ENCODE data around the gene CKAP2L. TPM values are rescaled to one million over a fixed set of nuclear protein-coding genes. Genes with fewer than 3 reads are reported as not detected.

CKAP2L gene
- total and polyA plus RNA-seq, 9 donors: 5.5 to 17.9 (median 9.6) TPM

DNA sequence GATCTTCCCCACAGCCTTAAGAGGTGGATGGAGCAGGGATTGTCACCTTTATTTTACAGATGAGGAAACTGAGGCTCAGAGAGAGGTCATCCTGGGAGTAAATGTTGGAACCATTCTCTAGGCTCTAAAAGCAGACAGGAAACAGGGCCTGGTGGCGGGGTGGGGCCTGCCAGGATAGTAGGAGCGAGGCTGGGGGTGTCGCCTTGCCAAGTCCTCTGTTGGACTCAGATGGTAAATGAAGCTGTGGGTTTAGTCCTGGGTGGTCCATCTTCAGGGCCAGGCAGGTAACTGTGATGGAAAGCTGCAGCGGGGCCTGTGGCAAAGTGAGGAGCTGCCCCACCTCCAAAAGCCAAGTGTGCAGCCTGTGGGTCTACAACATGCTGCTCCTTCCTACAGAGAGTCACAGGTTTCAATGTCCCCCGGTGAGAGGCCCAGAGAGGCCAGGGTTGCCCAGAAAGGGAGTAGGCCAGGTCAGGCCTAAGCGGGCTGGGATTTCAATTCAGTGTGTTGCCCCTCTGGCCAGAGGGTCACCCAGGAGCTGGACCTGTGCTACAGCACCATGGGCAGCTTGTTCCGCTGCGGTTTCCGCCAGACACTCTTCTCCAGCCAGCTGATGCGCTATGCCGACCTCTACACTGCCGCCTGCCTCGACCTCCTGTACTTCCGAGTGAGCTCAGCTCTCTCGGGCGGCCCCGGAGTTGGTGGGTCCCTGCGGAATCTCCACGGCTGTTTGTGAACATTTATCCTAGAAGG, 37.0 kb downstream of the CKAP2L start:
- Histone ChIP-seq H3K27me3 (ENCODE audit: control insufficient read depth, insufficient read depth, low read length) (no peaks in the 10 kb centered on the region), H3K9me3 (replicated peaks; ENCODE audit: control insufficient read depth, low read depth, low read length) (no peaks in the 10 kb centered on the region), H3K27ac (ENCODE audit: low read length) (no peak overlapping the region), H3K36me3 (ENCODE audit: control insufficient read depth, insufficient read depth, low read length) (no peaks in the 10 kb centered on the region), H3K4me1 (ENCODE audit: control insufficient read depth, insufficient read depth, low read length) (peaks cover 7% of the 10 kb centered on the region), H3K4me3 (ENCODE audit: low read length) (no peak overlapping the region)
- WGBS (ENCODE audit: insufficient coverage): 82% methylated on average over 19 of the region's 19 CpGs
- DNase-seq: no peak

DNA sequence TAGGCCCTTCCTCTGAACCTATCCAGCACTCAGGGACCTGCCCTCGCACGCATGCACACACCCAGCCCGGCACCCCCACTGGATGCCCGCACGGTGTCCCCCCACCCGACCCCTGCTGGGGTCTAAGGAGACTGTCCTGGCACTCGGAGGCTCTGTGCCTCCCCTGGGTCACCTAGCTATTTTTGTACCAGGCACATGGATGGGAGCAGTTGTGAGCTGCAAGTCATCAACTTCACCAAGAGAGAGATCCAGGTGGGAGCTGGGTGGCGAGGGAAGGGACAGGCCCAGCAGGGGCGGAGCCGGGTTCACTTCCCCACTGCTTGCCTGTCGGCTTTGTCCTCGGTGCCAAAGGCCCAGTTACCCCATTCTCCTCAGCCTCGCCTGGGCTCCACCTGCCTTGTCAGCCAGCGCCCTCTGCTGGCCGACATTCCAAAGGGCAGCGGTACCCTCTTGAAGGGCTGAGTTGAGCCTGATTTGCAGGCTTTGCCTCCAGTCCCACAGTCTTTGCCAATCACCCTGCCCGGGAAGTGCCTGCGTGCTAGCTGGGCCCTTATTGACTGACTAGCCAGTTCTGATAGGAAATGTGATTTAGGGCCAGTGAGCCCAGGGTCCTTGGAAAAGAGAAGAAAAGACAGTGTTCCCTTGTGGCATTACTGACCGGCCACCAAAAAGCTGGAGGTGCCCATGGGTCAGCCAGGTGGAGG, 37.8 kb downstream of the CKAP2L start:
- H3K36me3 ChIP-seq (ENCODE audit: control insufficient read depth, insufficient read depth, low read length): no peaks in the 10 kb centered on the region
- 24% methylated on average over 19 of the region's 19 CpGs for WGBS (ENCODE audit: insufficient coverage)
- H3K4me1 ChIP-seq (ENCODE audit: control insufficient read depth, insufficient read depth, low read length): peaks cover 7% of the 10 kb centered on the region
- H3K27me3 ChIP-seq (ENCODE audit: control insufficient read depth, insufficient read depth, low read length): no peaks in the 10 kb centered on the region
- DNase-seq: peak; percentile 88
- H3K9me3 ChIP-seq (replicated peaks; ENCODE audit: control insufficient read depth, low read depth, low read length): no peaks in the 10 kb centered on the region
- H3K27ac ChIP-seq (ENCODE audit: low read length): no peak overlapping the region
- H3K4me3 ChIP-seq (ENCODE audit: low read length): no peak overlapping the region

DNA sequence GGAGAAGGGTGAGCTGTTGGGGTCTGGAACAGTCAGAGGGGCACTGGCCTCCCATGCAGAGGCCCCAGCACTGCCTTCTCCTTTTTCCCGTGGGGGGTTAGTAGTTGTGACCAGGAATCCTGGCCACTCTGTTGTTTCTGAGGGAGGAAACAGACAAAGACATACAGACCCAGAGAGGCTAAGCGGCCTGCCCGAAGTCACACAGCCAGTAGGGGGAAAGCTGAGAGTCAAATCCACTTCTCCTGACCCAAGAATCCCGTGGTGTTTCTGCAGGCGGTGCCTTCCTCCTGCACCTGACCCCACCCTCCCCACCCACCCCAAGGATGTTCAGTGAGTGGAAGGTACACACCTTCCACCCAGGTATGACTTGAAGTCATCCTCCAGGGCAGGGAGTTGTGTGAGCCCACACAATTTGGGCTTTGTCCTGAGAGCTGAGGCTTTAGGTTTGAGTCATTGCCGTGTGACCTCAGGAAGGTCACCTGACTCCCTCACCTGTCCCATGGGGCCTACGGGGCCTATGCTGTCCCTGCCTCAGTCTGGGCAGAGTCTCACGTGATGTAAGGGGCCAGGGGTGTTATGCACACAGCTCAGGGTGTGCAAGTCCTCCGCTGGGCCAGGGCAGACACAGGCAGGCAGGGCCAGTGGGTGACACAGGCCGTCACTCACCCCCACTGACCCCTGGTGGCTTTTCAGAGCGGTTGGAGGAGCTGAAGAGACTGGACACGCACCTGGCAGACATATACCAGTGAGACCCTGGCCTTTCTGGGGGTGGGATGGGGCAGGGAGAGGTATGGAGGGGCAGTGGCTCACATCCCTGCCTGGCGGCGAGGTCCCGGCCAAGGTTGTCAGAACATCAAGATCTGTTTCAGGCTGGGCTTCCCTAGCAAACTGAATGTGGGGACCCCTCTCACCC, 38.6 kb downstream of the CKAP2L start:
- H3K4me3 ChIP-seq (ENCODE audit: low read length): no peak overlapping the region
- WGBS (ENCODE audit: insufficient coverage): 79% methylated on average over 6 of the region's 15 CpGs
- H3K9me3 ChIP-seq (replicated peaks; ENCODE audit: control insufficient read depth, low read depth, low read length): no peaks in the 10 kb centered on the region
- peaks cover 7% of the 10 kb centered on the region for H3K4me1 ChIP-seq (ENCODE audit: control insufficient read depth, insufficient read depth, low read length)
- no peak for DNase-seq
- no peaks in the 10 kb centered on the region for H3K27me3 ChIP-seq (ENCODE audit: control insufficient read depth, insufficient read depth, low read length)
- no peaks in the 10 kb centered on the region for H3K36me3 ChIP-seq (ENCODE audit: control insufficient read depth, insufficient read depth, low read length)
- no peak overlapping the region for H3K27ac ChIP-seq (ENCODE audit: low read length)

DNA sequence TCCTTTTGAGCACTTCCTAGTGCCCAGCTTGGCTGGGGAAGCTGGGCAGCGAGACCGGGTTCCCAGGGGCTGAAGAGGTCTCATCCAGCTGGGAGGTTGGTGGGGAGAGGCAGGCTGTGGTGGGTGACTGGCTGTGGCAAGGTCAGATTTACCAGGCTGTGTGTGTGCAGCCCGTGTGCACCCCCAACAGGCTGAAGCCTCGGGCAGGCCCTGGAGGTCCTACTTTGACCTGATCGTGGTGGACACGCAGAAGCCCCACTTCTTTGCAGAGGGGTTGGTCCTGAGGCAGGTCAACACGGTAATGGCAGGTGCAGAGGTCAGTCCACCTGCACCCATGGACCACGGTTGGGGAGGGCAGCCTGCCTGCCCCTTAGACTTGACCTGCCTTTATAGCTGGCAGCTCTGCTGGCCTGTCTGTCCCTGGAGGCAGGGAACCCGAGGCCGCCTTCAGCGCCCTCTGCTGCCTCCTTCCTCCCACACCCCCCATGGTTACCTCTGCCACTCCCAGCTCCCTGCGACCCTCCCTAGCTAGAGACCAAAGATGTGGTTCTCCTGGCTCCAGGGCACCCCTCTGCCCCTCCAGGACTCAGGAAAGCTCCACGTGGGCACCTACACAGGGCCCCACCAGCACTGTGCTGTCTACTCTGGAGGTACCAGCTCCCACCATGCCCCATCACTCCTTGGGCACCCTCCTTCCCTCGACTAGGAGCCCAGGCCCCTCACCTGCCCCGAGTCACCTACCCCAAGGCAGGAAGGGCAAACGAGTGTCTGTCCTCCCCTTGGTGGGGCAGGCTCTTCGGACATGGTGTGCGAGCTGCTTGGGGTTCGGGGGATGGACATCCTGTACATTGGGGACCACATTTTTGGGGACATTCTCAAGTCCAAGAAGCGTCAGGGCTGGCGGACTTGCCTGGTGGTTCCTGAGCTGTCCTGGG, 39.6 kb downstream of the CKAP2L start:
- no peak overlapping the region for H3K4me3 ChIP-seq (ENCODE audit: low read length)
- H3K27me3 ChIP-seq (ENCODE audit: control insufficient read depth, insufficient read depth, low read length): no peaks in the 10 kb centered on the region
- H3K27ac ChIP-seq (ENCODE audit: low read length): no peak overlapping the region
- H3K36me3 ChIP-seq (ENCODE audit: control insufficient read depth, insufficient read depth, low read length): no peaks in the 10 kb centered on the region
- no peak for DNase-seq
- no peaks in the 10 kb centered on the region for H3K9me3 ChIP-seq (replicated peaks; ENCODE audit: control insufficient read depth, low read depth, low read length)
- whole genome bisulfite sequencing (ENCODE audit: insufficient coverage): 72% methylated on average over 17 of the region's 21 CpGs
- peaks cover 7% of the 10 kb centered on the region for H3K4me1 ChIP-seq (ENCODE audit: control insufficient read depth, insufficient read depth, low read length)

DNA sequence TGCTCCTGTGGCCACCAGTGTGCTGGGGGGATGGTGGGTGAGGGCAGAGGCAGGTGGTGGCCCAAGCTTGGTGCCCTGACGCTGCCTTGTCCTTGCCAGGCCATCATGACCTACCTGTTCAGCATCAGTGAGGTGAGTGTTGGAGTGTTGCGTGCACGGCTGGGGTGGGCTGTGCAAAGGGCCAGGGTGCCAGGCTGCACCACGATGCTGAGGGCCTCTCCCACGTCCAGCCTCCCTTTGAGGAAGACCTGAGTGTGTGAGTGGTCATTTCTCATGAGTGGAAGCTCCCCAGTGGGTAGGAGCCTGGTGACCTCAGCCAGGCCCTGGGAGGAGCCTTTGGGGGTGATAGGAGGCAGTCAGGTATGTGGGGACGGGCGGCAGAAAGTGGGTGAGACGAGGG, 40.4 kb downstream of the CKAP2L start:
- Histone ChIP-seq H3K4me3 (ENCODE audit: low read length) (no peak overlapping the region), H3K36me3 (ENCODE audit: control insufficient read depth, insufficient read depth, low read length) (no peaks in the 10 kb centered on the region), H3K27me3 (ENCODE audit: control insufficient read depth, insufficient read depth, low read length) (no peaks in the 10 kb centered on the region), H3K27ac (ENCODE audit: low read length) (no peak overlapping the region), H3K4me1 (ENCODE audit: control insufficient read depth, insufficient read depth, low read length) (peaks cover 7% of the 10 kb centered on the region), H3K9me3 (replicated peaks; ENCODE audit: control insufficient read depth, low read depth, low read length) (no peaks in the 10 kb centered on the region)
- no peak for DNase-seq
- 96% methylated on average over 8 of the region's 8 CpGs for WGBS (ENCODE audit: insufficient coverage)

DNA sequence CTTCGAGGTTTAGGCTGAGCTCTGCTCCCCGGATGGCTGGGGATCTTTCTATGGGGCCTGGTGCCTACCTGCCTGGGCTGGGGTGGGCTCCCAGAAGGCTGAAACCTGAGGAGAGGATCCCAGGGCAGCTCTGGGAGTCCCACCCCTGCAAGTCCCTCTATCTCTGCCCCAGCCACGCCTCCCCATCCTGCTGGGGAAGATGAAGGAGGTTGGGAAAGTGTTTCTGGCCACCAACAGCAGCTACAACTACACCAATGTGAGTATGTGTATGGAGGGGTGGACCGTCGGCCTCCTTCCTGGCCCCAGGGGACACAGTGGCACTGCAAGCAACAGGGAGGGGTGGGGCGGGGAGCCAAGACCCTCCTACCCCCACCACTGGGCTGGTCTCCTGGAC, 40.9 kb downstream of the CKAP2L start:
- Histone ChIP-seq H3K36me3 (ENCODE audit: control insufficient read depth, insufficient read depth, low read length) (no peaks in the 10 kb centered on the region), H3K4me1 (ENCODE audit: control insufficient read depth, insufficient read depth, low read length) (peaks cover 7% of the 10 kb centered on the region), H3K27me3 (ENCODE audit: control insufficient read depth, insufficient read depth, low read length) (no peaks in the 10 kb centered on the region), H3K4me3 (ENCODE audit: low read length) (no peak overlapping the region), H3K27ac (ENCODE audit: low read length) (no peak overlapping the region), H3K9me3 (replicated peaks; ENCODE audit: control insufficient read depth, low read depth, low read length) (no peaks in the 10 kb centered on the region)
- WGBS (ENCODE audit: insufficient coverage): 83% methylated on average over 2 of the region's 6 CpGs
- no peak for DNase-seq

DNA sequence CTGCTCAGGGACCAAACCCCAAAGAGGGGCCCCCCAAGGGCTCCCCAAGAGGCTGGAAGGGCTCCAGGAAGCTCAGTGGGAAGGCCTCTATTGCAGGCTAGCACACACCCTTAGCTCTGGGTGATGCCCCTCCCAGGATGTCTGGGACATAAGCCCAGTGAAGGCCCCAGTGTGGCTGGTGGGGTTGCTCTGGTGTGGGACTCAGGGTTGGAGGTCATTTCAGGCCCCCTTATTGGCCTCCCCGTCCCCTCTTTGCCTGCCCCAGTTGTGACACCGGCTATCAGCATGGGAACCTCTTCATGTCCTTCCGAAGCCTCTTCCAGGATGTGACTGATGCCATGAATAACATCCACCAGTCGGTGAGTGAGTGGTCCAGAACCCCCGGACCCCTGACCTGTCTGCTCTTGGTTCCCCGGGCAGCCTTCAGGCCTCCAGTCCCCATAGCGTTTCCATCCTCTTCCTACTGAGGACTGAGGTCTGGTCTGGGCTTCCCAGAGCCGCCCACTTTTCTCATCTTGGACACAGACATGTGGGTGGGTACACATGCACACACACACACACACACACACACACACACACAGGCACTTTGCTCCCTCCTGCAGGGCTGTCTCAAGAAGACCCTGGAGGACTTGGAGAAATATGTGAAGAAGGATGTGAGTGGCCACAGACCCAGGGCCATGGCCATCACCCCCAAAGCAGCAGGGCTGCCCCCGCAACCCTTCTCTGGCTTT, 41.4 kb downstream of the CKAP2L start:
- Histone ChIP-seq H3K9me3 (replicated peaks; ENCODE audit: control insufficient read depth, low read depth, low read length) (no peaks in the 10 kb centered on the region), H3K27me3 (ENCODE audit: control insufficient read depth, insufficient read depth, low read length) (no peaks in the 10 kb centered on the region), H3K4me1 (ENCODE audit: control insufficient read depth, insufficient read depth, low read length) (peaks cover 5% of the 10 kb centered on the region), H3K36me3 (ENCODE audit: control insufficient read depth, insufficient read depth, low read length) (no peaks in the 10 kb centered on the region), H3K27ac (ENCODE audit: low read length) (no peak overlapping the region), H3K4me3 (ENCODE audit: low read length) (no peak overlapping the region)
- DNase-seq: no peak
- 86% methylated on average over 6 of the region's 9 CpGs for WGBS (ENCODE audit: insufficient coverage)

DNA sequence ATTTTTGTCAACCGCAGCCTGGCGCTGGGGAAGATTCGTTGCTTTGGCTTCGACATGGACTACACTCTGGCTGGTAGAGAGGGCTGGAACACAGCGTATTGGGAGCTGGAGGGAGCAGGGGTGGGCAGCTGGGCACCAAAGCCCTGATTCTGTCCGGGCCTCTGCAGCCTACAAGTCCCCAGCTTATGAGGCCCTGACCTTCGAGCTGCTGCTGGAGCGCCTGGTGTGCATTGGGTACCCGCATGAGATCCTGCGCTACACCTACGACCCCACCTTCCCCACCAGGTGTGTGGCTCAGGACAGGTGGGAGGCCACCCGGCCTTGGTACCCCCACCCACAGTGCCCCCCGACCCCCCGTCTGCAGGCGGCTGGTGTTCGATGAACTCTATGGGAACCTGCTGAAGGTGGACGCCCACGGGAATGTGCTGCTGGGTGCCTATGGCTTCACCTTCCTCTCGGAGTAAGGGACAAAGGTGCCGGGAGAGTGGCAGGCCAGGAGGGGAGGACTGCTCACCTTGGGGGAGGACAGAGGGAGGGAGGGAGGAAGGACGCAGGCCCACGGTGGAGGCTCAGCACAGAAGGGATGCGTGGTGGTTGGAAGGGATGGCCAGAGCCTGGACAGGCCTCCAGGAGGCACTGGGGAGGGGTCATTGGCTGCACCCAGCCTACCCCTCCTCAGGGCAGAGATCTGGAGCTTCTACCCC, 42.4 kb downstream of the CKAP2L start:
- no peak for DNase-seq
- Histone ChIP-seq H3K27ac (ENCODE audit: low read length) (no peak overlapping the region), H3K9me3 (replicated peaks; ENCODE audit: control insufficient read depth, low read depth, low read length) (no peaks in the 10 kb centered on the region), H3K27me3 (ENCODE audit: control insufficient read depth, insufficient read depth, low read length) (no peaks in the 10 kb centered on the region), H3K4me1 (ENCODE audit: control insufficient read depth, insufficient read depth, low read length) (peaks cover 5% of the 10 kb centered on the region), H3K4me3 (ENCODE audit: low read length) (no peak overlapping the region), H3K36me3 (ENCODE audit: control insufficient read depth, insufficient read depth, low read length) (no peaks in the 10 kb centered on the region)
- 91% methylated on average over 20 of the region's 23 CpGs for WGBS (ENCODE audit: insufficient coverage)
